Gastrocnemius medialis (tissue), 4 donors: ENCODE results near the gene PYGO1.

Experiments
- POLR2A ChIP-seq, 2 donors: fragments of 450-650 bp; IDR thresholded peaks; one replicate each; pipeline ENCODE4 v1.6.1; 2017; ENCODE audit warnings: antibody characterized with exemption in 2 of 2, mild to moderate bottlenecking in 2 of 2, moderate library complexity in 2 of 2
- TF ChIP-seq, protein P1 (sequence below), 5 experiments: fragments of 450-650 bp in 3 of 5; fragments of 200-600 bp in 2 of 5; sonication (generic) in 2 of 5; IDR thresholded peaks in 4 of 5; conservative IDR thresholded peaks in 1 of 5; 1 replicate in 4 of 5; 2 replicates in 1 of 5; pipeline ENCODE4 v1.5.1; 2016 to 2019; ENCODE audit warnings: antibody characterized with exemption in 5 of 5, mild to moderate bottlenecking in 3 of 5, moderate library complexity in 3 of 5

DNA sequence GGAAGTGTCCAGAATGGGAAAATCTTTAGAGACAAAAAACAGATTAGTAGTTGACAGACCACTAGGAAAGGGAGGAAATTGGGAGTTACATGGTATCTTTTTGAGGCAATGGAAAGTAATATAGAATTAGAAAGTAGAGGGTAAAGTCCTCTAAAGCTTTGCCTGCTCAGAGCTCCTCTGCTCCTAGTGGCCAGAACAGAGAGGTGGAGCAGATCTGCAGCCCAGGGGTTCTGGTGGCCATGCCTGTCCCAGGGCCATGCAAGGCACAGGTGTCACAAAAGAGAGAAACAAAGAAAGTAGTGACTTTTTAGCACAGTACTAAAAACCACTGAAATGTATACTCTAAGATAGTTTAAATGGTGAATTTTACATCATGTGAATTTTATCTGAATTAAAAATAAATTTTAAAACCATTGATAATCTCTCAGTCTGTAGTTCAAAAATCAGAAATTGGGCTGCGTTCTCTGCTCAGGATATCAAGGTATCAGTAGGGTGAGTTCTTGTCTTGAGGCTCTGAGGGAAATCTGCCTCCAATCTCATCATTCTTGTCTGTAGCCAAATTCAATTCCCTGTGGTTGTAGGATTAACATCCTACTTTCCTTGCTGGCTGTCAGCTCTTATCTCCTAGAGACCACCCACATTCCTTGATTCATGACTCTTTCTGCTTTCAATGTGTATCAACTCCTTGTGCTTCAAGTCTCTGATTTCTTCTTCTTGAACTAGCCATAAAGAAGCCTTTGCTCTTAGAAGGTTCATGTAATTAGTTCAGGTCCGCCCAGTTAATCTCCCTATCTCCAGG, 23.6 kb downstream of the PYGO1 start:
- no peak for TF ChIP-seq POLR2A (IDR thresholded peaks at IDR 0.05)
- TF ChIP-seq, protein P1, sequence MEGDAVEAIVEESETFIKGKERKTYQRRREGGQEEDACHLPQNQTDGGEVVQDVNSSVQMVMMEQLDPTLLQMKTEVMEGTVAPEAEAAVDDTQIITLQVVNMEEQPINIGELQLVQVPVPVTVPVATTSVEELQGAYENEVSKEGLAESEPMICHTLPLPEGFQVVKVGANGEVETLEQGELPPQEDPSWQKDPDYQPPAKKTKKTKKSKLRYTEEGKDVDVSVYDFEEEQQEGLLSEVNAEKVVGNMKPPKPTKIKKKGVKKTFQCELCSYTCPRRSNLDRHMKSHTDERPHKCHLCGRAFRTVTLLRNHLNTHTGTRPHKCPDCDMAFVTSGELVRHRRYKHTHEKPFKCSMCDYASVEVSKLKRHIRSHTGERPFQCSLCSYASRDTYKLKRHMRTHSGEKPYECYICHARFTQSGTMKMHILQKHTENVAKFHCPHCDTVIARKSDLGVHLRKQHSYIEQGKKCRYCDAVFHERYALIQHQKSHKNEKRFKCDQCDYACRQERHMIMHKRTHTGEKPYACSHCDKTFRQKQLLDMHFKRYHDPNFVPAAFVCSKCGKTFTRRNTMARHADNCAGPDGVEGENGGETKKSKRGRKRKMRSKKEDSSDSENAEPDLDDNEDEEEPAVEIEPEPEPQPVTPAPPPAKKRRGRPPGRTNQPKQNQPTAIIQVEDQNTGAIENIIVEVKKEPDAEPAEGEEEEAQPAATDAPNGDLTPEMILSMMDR (IDR thresholded peaks at IDR 0.05 in 4 of 5, conservative IDR thresholded peaks at IDR 0.05 in 1 of 5): no peak
